Adrenal gland (tissue), 12 donors: ENCODE measurements around the gene GALE. TPM values are rescaled to one million over a fixed set of nuclear protein-coding genes. Genes with fewer than 3 reads are reported as not detected.

Experiments used
- DNase-seq, 7 donors: peaks; one replicate each; pipeline ENCODE4 v3.0.0-alpha.2; 2019 to 2020
- H3K27ac ChIP-seq, 5 donors: fragments of 200-600 bp; sonication (generic) in 4 of 5; 1 replicate in 3 of 5; 2 replicates in 2 of 5; pipeline versions ENCODE4 v1.5.1 to v1.8.0; 2016 to 2020; ENCODE audit warnings: mild to moderate bottlenecking in 1 of 5
- H3K27me3 ChIP-seq: fragments of 200-600 bp; 2 replicates; pipeline ENCODE4 v1.8.0; 2021
- H3K36me3 ChIP-seq, 2 donors: fragments of 200-600 bp; replicated peaks in 1 of 2; 1 replicate in 1 of 2; 2 replicates in 1 of 2; pipeline versions ENCODE4 v1.5.1 to v1.8.0; 2018 to 2022
- H3K4me1 ChIP-seq, 2 donors: fragments of 200-600 bp; replicated peaks in 1 of 2; 1 replicate in 1 of 2; 2 replicates in 1 of 2; pipeline versions ENCODE4 v1.5.1 to v1.8.0; 2018 to 2021
- H3K4me3 ChIP-seq, 4 donors: fragments of 200-600 bp; sonication (generic) in 3 of 4; one replicate each; pipeline ENCODE4 v1.5.1; 2016 to 2018
- H3K9me3 ChIP-seq, 3 donors: fragments of 200-600 bp; sonication (generic) in 1 of 3; replicated peaks in 1 of 3; 1 replicate in 2 of 3; 2 replicates in 1 of 3; pipeline versions ENCODE4 v1.5.1 to v1.8.0; 2016 to 2021
- CTCF ChIP-seq, 6 experiments: fragments of 450-650 bp in 4 of 6; fragments of 200-600 bp in 2 of 6; sonication (generic) in 1 of 6; IDR thresholded peaks; 1 replicate in 5 of 6; 2 replicates in 1 of 6; pipeline versions ENCODE4 v1.5.1 to v1.8.0; 2016 to 2021; ENCODE audit warnings: antibody characterized with exemption in 6 of 6, mild to moderate bottlenecking in 2 of 6, moderate library complexity in 1 of 6
- POLR2A ChIP-seq, 2 donors: fragments of 450-650 bp; IDR thresholded peaks; one replicate each; pipeline ENCODE4 v1.6.1; 2017; ENCODE audit warnings: antibody characterized with exemption in 2 of 2, mild to moderate bottlenecking in 2 of 2, moderate library complexity in 1 of 2
- WGBS, 4 donors: extraction: QIAGEN DNeasy Blood & Tissue Kit in 2 of 4; methylation state at CpG; one replicate each; pipeline versions ENCODE4 v1.1.5 to v1.1.7; 2013 to 2017; 5-methylcytosine and 5-hydroxymethylcytosine counted together
- intact Hi-C, 2 donors: fragments of 100-400 bp; cut with DNase I; formaldehyde crosslinking; loops; one replicate each; pipeline versions ENCODE4 v1.14.1 to v1.15.0; 2022 to 2023
- polyA plus RNA-seq, 3 donors: library from polyadenylated mRNA; stranded (reverse); fragments of 200-250 nt in 2 of 3; fragments of 350-450 nt in 1 of 3; fragmentation: Illumina TruSeq in 1 of 3; extraction: RNeasy Lipid Tissue Mini Kit (QIAGEN cat#74804) in 1 of 3; gene quantifications; one replicate each; pipeline ENCODE4 v1.2.3, GENCODE V29; 2013 to 2014
- total RNA-seq, 9 donors: library from RNA; depleted of rRNA in 4 of 9; stranded (reverse); fragments of >200 nt in 4 of 9; fragments of 120-200 nt in 1 of 9; fragmentation: NEBNext Ultra II Directional in 1 of 9; extraction: Animal tissue kit (Norgen Biotek cat#: 25700) in 1 of 9; gene quantifications; one replicate each; pipeline versions ENCODE4 v1.1.0 to v1.2.4, GENCODE V29; 2013 to 2023
- donor health status: healthy with polysubstance abuse.
- donor health status: Bipolar disorder and iron deficiency.
- donor health status: DM: yes; HTN: yes; CAD: no.
- donor health status: DM: no; HTN: no; CAD: no.
- donor health status: DM: no; HTN: no; CAD: no.
- donor health status: DM: yes; HTN: yes; CAD: no.

GALE gene
- total and polyA plus RNA-seq, 12 donors: 12.0 to 80.8 (median 29.9) TPM

GRCh38 chr1:23793861-23794731 lies 6.5 kb downstream of the GALE start:
- Histone ChIP-seq H3K27ac (peak overlapping the region in 1 of 5 donors; percentile 8), H3K4me1 (peaks cover 17 to 23% of the 10 kb centered on the region in 2 donors), H3K36me3 (peaks cover 0 to 30% of the 10 kb centered on the region in 2 donors), H3K4me3 (no peak overlapping the region), H3K27me3 (no peaks in the 10 kb centered on the region), H3K9me3 (no peaks in the 10 kb centered on the region)
- no peak for TF ChIP-seq CTCF (IDR thresholded peaks at IDR 0.05)
- no peak for TF ChIP-seq POLR2A (IDR thresholded peaks at IDR 0.05)
- intact Hi-C loops: no loop called here
- WGBS, 4 donors: 50 to 73% (median 60%) methylated on average over 2 to 21 of the region's 21 CpGs
- no peak for DNase-seq

DNA sequence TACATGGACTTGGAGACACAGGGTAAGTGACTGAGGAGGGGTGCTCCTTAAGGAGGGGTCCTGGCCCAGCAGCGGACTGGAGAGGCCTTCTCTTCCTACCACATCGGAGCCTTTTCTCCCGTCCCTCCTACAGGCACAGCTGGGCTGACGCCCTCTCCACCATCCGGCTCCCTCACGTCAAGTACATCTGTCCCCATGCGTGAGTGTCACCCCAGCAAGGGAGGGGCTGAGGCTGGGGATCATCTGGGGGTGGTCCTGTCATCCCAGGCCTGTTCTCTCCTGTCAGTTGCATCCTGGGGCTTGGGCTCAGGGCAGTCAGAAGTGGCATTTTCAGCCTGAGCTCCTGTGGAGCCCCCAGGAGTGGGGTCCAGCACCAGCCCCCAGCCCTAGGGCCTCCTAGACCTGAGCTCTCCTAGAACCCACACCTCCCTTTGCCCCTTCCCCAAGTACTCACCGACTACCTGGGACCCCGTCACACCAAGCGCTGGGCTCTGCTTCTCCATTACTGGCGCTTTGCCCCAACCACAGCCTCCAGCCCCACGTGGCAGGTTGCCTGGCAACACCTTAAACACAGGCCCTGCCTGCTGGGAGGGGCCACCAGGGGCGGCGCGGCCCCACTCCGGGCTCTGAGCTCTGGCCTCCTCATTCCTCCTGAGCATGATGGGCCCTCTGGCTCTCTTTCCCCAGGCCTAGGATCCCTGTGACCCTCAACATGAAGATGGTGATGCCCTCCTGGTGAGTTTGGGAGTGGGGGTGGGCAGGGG lies 7.4 kb downstream of the GALE start:
- no peak for TF ChIP-seq CTCF (IDR thresholded peaks at IDR 0.05)
- no peak for TF ChIP-seq POLR2A (IDR thresholded peaks at IDR 0.05)
- Histone ChIP-seq H3K27ac (peak overlapping the region in 1 of 5 donors; percentile 8), H3K9me3 (no peaks in the 10 kb centered on the region), H3K36me3 (peaks cover 0 to 36% of the 10 kb centered on the region in 2 donors), H3K27me3 (no peaks in the 10 kb centered on the region), H3K4me1 (peaks cover 17 to 21% of the 10 kb centered on the region in 2 donors), H3K4me3 (no peak overlapping the region)
- intact Hi-C loops: no loop called here
- peak; percentile 48 to 74 (median 54) for DNase-seq
- 53 to 66% (median 63%) methylated on average over 5 to 16 of the region's 16 CpGs for WGBS, 4 donors

DNA sequence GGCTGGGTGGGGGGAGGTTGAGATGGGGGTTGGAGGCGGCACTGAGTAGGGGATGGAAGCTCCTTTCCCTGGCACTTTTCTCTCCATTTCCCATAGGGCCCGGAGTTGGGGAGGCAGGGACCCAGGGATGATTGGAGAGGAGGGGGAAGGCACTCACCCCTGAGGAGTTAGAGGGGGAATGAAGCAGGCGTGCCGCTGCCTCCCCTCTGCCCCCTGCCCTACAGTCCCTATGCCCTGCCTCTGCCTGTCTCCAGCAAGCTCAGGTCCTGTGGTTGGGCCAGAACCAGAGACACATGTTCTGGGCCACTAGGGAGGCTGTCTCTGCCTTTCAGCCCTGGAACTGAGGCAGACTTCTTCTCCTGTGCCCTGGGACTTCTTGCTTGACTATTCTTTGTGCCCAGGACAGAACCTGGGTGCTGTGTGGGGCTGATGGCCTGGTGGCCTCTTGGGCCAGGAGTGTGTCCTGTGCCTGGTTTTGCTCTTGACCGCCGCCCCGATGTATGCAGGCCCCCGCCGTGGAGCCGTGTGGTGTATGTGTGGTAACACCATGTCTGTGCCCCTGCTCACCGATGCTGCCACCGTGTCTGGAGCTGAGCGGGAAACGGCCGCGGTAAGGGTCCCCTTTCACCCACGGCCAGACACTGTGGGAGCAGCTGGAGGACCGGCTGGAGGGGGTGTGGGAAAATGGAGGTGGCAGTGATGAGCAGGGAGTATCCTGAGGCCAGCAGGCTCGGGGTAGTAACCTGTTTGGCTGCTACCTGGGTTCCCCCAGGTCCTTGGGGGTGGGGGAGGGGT lies 8.2 kb downstream of the GALE start:
- no peaks in the 10 kb centered on the region for H3K27me3 ChIP-seq
- no peak for TF ChIP-seq CTCF (IDR thresholded peaks at IDR 0.05)
- H3K27ac ChIP-seq: no peak overlapping the region
- H3K4me3 ChIP-seq: peak overlapping the region in 2 of 4 donors; percentile 70 to 92
- peak in 2 of 7 donors; percentile 30 to 31 for DNase-seq
- no peaks in the 10 kb centered on the region for H3K9me3 ChIP-seq
- H3K36me3 ChIP-seq: peaks cover 0 to 41% of the 10 kb centered on the region in 2 donors
- 39 to 64% (median 61%) methylated on average over 3 to 19 of the region's 19 CpGs for WGBS, 4 donors
- intact Hi-C loops: no loop called here
- peaks cover 17 to 21% of the 10 kb centered on the region in 2 donors for H3K4me1 ChIP-seq
